SK-N-SH (cell line): Measurements from ENCODE around the gene LSP1. TPM values are rescaled to one million over a fixed set of nuclear protein-coding genes. Genes with fewer than 3 reads are reported as not detected.

Experiments used
- CTCF ChIA-PET: fragments of 300-600, 350-600 bp; formaldehyde crosslinking; extraction: SDS; loops from one replicate; lab custom pipeline; 2021; lab: Yijun Ruan, JAX
- POLR2A ChIA-PET: fragments of 350-600 bp; sonication (Branson Sonifier 250); formaldehyde crosslinking; extraction: SDS; loops from one replicate; lab custom pipeline; 2020; ENCODE audit warnings: antibody characterized with exemption, inconsistent platforms; lab: Yijun Ruan, JAX
- DNase-seq: peaks from one replicate; pipeline ENCODE4 v3.0.0; 2012
- H2AFZ ChIP-seq: fragments of 200-600 bp; sonication (generic); 2 replicates; pipeline ENCODE4 v1.8.1; 2016; ENCODE audit warnings: antibody characterized with exemption, mild to moderate bottlenecking, low read depth
- H3F3A ChIP-seq: fragments of 200-600 bp; sonication (generic); replicated peaks from 2 replicates; pipeline ENCODE3; 2016; ENCODE audit warnings: antibody characterized with exemption, mild to moderate bottlenecking; ENCODE audit not compliant: insufficient read depth
- H3K27ac ChIP-seq, 2 experiments: fragments of 200-500 bp in 1 of 2; fragments of 200-600 bp in 1 of 2; sonication (Bioruptor generic) in 1 of 2; sonication (generic), shearing (Covaris generic) in 1 of 2; 2 replicates each; pipeline versions ENCODE4 v1.5.1 to v1.6.1; 2014 to 2016; ENCODE audit warnings: low read depth in 2 of 2, inconsistent platforms in 1 of 2, low read length in 1 of 2, mild to moderate bottlenecking in 1 of 2, mixed read lengths in 1 of 2
- H3K27me3 ChIP-seq: fragments of 200-600 bp; sonication (generic), shearing (Covaris generic); 2 replicates; pipeline ENCODE4 v1.6.1; 2016; ENCODE audit warnings: mixed run types; ENCODE audit not compliant: insufficient read depth
- H3K36me3 ChIP-seq, 2 experiments: fragments of 200-500 bp in 1 of 2; fragments of 200-600 bp in 1 of 2; sonication (Bioruptor generic) in 1 of 2; sonication (generic) in 1 of 2; replicated peaks in 1 of 2; 2 replicates each; pipeline versions ENCODE3 to v1.5.1; 2014 to 2016; ENCODE audit warnings: low read length in 1 of 2, mild to moderate bottlenecking in 1 of 2; ENCODE audit not compliant: insufficient read depth in 2 of 2, control insufficient read depth in 1 of 2
- H3K4me1 ChIP-seq, 2 experiments: fragments of 200-500 bp in 1 of 2; fragments of 200-600 bp in 1 of 2; sonication (Bioruptor generic) in 1 of 2; sonication (generic), shearing (Covaris generic) in 1 of 2; 2 replicates each; pipeline versions ENCODE4 v1.5.1 to v1.6.1; 2014 to 2016; ENCODE audit warnings: low read depth in 1 of 2, low read length in 1 of 2, mixed run types in 1 of 2; ENCODE audit not compliant: insufficient read depth in 2 of 2, control insufficient read depth in 1 of 2
- H3K4me2 ChIP-seq: fragments of 200-600 bp; sonication (generic), shearing (Covaris generic); 2 replicates; pipeline ENCODE4 v1.6.1; 2017; ENCODE audit warnings: mixed run types
- H3K4me3 ChIP-seq, 2 experiments: fragments of 200-500 bp in 1 of 2; fragments of 200-600 bp in 1 of 2; sonication (Bioruptor generic) in 1 of 2; sonication (generic), shearing (Covaris generic) in 1 of 2; 2 replicates each; pipeline versions ENCODE4 v1.5.1 to v1.8.1; 2014 to 2016; ENCODE audit warnings: low read depth in 2 of 2, inconsistent platforms in 1 of 2, low read length in 1 of 2, mild to moderate bottlenecking in 1 of 2, mixed read lengths in 1 of 2, moderate library complexity in 1 of 2
- H3K79me2 ChIP-seq: fragments of 200-600 bp; sonication (generic); 2 replicates; pipeline ENCODE4 v1.8.1; 2017; ENCODE audit warnings: mild to moderate bottlenecking; ENCODE audit not compliant: insufficient read depth
- H3K9ac ChIP-seq: fragments of 200-600 bp; sonication (generic); 2 replicates; pipeline ENCODE4 v1.6.1; 2017; ENCODE audit warnings: mixed run types
- H3K9me2 ChIP-seq: fragments of 200-600 bp; sonication (generic); 2 replicates; pipeline ENCODE4 v1.6.1; 2017; ENCODE audit warnings: mixed run types
- H3K9me3 ChIP-seq: fragments of 200-600 bp; sonication (generic); 2 replicates; pipeline ENCODE4 v1.6.1; 2017; ENCODE audit warnings: mixed run types, mild to moderate bottlenecking, moderate library complexity
- H4K20me1 ChIP-seq: fragments of 200-600 bp; sonication (generic); 2 replicates; pipeline ENCODE4 v1.6.1; 2017; ENCODE audit warnings: mild to moderate bottlenecking, mixed run types; ENCODE audit not compliant: insufficient read depth
- CTCF ChIP-seq: fragments of 200-600 bp; sonication (generic); IDR thresholded peaks from 2 replicates; pipeline ENCODE4 v1.6.1; 2017; ENCODE audit warnings: antibody characterized with exemption, mild to moderate bottlenecking, moderate library complexity
- ELF1 ChIP-seq: IDR thresholded peaks from 2 replicates; pipeline ENCODE4 v1.4.0; 2012
- FOXJ3 ChIP-seq: sonication (generic); formaldehyde crosslinking; IDR thresholded peaks from 2 replicates; pipeline ENCODE4 v1.5.1; 2020; ENCODE audit warnings: mild to moderate bottlenecking, missing genetic modification reagents
- FOXM1 ChIP-seq: IDR thresholded peaks from 2 replicates; pipeline ENCODE4 v1.4.0; 2012; ENCODE audit warnings: low read depth, mild to moderate bottlenecking
- JUND ChIP-seq: IDR thresholded peaks from 2 replicates; pipeline ENCODE4 v1.4.0; 2012
- MAX ChIP-seq: IDR thresholded peaks from 2 replicates; pipeline ENCODE4 v1.4.0; 2012; ENCODE audit warnings: low read depth
- MEF2A ChIP-seq: IDR thresholded peaks from 2 replicates; pipeline ENCODE4 v1.4.0; 2012; ENCODE audit warnings: low read depth, borderline replicate concordance
- NFIC ChIP-seq: IDR thresholded peaks from 2 replicates; pipeline ENCODE4 v1.4.0; 2012; ENCODE audit warnings: borderline replicate concordance
- PBX3 ChIP-seq: IDR thresholded peaks from 2 replicates; pipeline ENCODE4; 2012
- POLR2AphosphoS5 ChIP-seq: IDR thresholded peaks from 2 replicates; pipeline ENCODE4 v1.6.1; 2012; ENCODE audit warnings: low read depth, low read length
- RAD21 ChIP-seq: IDR thresholded peaks from 2 replicates; pipeline ENCODE4 v1.6.1; 2012; ENCODE audit warnings: mild to moderate bottlenecking, low read length
- REST ChIP-seq: IDR thresholded peaks from 2 replicates; pipeline ENCODE4 v1.6.1; 2012; ENCODE audit warnings: mild to moderate bottlenecking, low read depth, low read length, moderate library complexity
- RXRA ChIP-seq: IDR thresholded peaks from 2 replicates; pipeline ENCODE4 v1.4.0; 2012; ENCODE audit warnings: low read depth, mild to moderate bottlenecking, borderline replicate concordance
- SIN3A ChIP-seq: IDR thresholded peaks from 2 replicates; pipeline ENCODE4 v1.6.1; 2012; ENCODE audit warnings: low read depth, mild to moderate bottlenecking, low read length, moderate library complexity, borderline replicate concordance
- SMC3 ChIP-seq: IDR thresholded peaks from 2 replicates; pipeline ENCODE4 v1.6.1; 2012; ENCODE audit warnings: low read depth, low read length, improper control_type of control experiment
- USF1 ChIP-seq: IDR thresholded peaks from 2 replicates; pipeline ENCODE4 v1.4.0; 2012; ENCODE audit warnings: low read depth, borderline replicate concordance
- USF2 ChIP-seq: fragments of 150-350 bp; IDR thresholded peaks from 2 replicates; pipeline ENCODE4 v1.6.1; 2017; ENCODE audit warnings: antibody characterized with exemption, low read length, low read depth, borderline replicate concordance
- YY1 ChIP-seq: IDR thresholded peaks from 2 replicates; pipeline ENCODE4 v1.4.0; 2012; ENCODE audit warnings: low read depth, mild to moderate bottlenecking
- WGBS: methylation state at CpG from one replicate; pipeline ENCODE4 v1.1.6; 2017; ENCODE audit warnings: low lambda C conversion rate; 5-methylcytosine and 5-hydroxymethylcytosine counted together
- polyA plus RNA-seq, 3 experiments: library from polyadenylated mRNA; depleted of rRNA; stranded (reverse); fragments of >200 nt; gene quantifications; 2 replicates each; pipeline ENCODE4 v1.2.3, GENCODE V29; 2012

LSP1 gene
- polyA plus RNA-seq, 1 of the 3 experiments (the other 2 are of a cell fraction): 0.38 TPM

- H2AFZ ChIP-seq: no peak overlapping the region
- no peak overlapping the region for H3K4me3 ChIP-seq
- H3K4me1 ChIP-seq: no peaks in the 10 kb centered on the region
- ChIA-PET CTCF (interaction anchor here (0.7 to 5.7 kb wide), 6 partner anchors 9 to 165 kb away, joined by 3 to 26 read pairs (median 4); no protein-coding TSS in a partner anchor), POLR2A (no interaction called here)
- no peaks in the 10 kb centered on the region for H3K9me3 ChIP-seq
- H3K27me3 ChIP-seq: no peaks in the 10 kb centered on the region; the same call in 1 of the 2 replicates
- WGBS: 5% methylated on average over 1 of the region's 1 CpG
- H3K4me2 ChIP-seq: no peak overlapping the region
- H3K9ac ChIP-seq: no peak overlapping the region
- no peaks in the 10 kb centered on the region for H3K79me2 ChIP-seq
- H3K36me3 ChIP-seq: no peaks in the 10 kb centered on the region
- H3K9me2 ChIP-seq: no peaks in the 10 kb centered on the region
- H4K20me1 ChIP-seq: no peaks in the 10 kb centered on the region
- H3F3A ChIP-seq: no peaks in the 10 kb centered on the region
- H3K27ac ChIP-seq: no peak overlapping the region
- TF ChIP-seq SIN3A (no peak), MEF2A (no peak), POLR2AphosphoS5 (no peak), FOXJ3 (CRISPR knock-in tag) (no peak), PBX3 (no peak), RAD21 (no peak), NFIC (no peak), USF1 (no peak), ELF1 (no peak), MAX (no peak), FOXM1 (no peak), RXRA (no peak), YY1 (no peak), CTCF (no peak), REST (no peak), SMC3 (no peak), USF2 (no peak), JUND (no peak)
- no peak for DNase-seq
Measured at GRCh38 chr11:1817511-1817910, 35.4 kb upstream of the LSP1 start.
